Measurements from ENCODE around the gene COL24A1.
"Not testable (repeated sequence)": the region's sequence is repeated elsewhere in the genome, so short reads cannot be mapped to it uniquely, and the experiment has no call there.

DNA sequence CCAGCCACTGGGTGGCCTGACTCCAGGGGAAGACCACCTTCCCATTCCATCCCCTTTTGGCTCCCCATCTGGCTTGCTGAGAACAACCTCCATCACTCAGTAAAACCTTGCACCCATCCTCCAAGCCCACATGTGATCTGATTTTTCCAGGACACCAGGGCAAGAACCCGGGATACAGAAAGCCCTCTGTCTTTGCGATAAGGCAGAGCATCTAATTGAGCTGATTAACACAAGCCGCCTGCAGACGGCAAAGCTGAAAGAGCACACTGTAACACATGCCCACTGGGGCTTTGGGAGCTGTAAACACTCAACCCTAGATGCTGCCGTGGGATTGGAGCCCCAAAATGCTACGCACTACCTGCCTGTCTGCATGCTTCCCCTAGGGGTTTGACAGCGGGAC, 201.4 kb downstream of the COL24A1 start:
- not testable (repeated sequence) for TF ChIP-seq POLR2A (IDR thresholded peaks at IDR 0.05; ENCODE audit: low read depth); EP300 (IDR thresholded peaks at IDR 0.05); POLR2AphosphoS5 (IDR thresholded peaks at IDR 0.05)
- TF ChIP-seq, protein P1, sequence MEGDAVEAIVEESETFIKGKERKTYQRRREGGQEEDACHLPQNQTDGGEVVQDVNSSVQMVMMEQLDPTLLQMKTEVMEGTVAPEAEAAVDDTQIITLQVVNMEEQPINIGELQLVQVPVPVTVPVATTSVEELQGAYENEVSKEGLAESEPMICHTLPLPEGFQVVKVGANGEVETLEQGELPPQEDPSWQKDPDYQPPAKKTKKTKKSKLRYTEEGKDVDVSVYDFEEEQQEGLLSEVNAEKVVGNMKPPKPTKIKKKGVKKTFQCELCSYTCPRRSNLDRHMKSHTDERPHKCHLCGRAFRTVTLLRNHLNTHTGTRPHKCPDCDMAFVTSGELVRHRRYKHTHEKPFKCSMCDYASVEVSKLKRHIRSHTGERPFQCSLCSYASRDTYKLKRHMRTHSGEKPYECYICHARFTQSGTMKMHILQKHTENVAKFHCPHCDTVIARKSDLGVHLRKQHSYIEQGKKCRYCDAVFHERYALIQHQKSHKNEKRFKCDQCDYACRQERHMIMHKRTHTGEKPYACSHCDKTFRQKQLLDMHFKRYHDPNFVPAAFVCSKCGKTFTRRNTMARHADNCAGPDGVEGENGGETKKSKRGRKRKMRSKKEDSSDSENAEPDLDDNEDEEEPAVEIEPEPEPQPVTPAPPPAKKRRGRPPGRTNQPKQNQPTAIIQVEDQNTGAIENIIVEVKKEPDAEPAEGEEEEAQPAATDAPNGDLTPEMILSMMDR (IDR thresholded peaks at IDR 0.05) = not testable (repeated sequence)
